ENCODE measurements around the gene OSGIN1.

Gene OSGIN1

DNA sequence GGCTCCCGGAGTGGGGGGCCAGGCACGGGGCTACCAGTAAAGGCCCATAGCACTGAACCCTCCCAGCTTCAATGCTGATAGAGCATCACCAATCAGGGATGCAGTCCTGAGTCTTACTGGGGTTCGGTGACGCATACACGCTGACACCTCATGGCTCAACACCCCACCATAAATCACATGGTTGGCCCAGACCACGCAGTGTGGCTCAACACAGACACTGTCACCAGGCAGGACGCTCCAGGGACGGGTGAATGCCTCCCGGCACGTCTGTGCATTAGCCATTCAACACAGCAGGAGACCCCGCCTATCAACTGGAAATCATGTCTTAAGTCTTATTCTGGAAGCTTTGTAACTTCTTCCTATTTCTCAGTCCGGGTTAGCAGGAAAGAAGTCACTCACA, 50.0 kb downstream of the OSGIN1 start:
- no peak overlapping the region for H3K4me3 ChIP-seq (ENCODE audit: low read length)
- no peaks in the 10 kb centered on the region for H3K4me1 ChIP-seq (ENCODE audit: insufficient read depth, low read length)
- H3K27ac ChIP-seq (ENCODE audit: low read length), result no peak overlapping the region
- no peaks in the 10 kb centered on the region for H3K9me3 ChIP-seq (ENCODE audit: insufficient read depth, low read depth, low read length)
- no peak overlapping the region for H3K9ac ChIP-seq (ENCODE audit: low read depth, low read length)
- no peaks in the 10 kb centered on the region for H3K27me3 ChIP-seq (ENCODE audit: insufficient read depth, low read length)
- no peaks in the 10 kb centered on the region for H3K36me3 ChIP-seq (ENCODE audit: insufficient read depth, low read depth, low read length)

DNA sequence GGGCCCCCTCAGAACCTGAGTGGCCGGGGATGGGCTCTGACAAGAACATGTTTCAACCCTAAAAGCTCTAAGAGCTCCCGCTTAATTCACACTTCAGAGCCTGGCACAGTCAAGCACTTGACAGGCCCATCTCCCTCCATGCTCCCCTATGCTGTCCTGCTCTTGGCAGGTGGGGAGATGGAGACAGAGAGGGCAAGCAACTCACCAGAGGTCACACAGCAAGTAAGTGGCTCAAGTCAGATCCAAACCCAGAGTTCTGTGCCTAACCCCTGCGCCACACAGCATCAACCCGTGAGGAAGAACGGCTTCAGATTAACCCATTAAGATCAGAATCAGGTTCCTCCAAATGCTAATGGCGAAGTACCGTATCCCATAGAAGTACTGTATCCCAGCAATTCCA, 51.4 kb downstream of the OSGIN1 start:
- Histone ChIP-seq H3K4me3 (ENCODE audit: low read length) (no peak overlapping the region), H3K9ac (ENCODE audit: low read depth, low read length) (no peak overlapping the region), H3K27ac (ENCODE audit: low read length) (no peak overlapping the region), H3K36me3 (ENCODE audit: insufficient read depth, low read depth, low read length) (no peaks in the 10 kb centered on the region), H3K27me3 (ENCODE audit: insufficient read depth, low read length) (no peaks in the 10 kb centered on the region), H3K4me1 (ENCODE audit: insufficient read depth, low read length) (no peaks in the 10 kb centered on the region), H3K9me3 (ENCODE audit: insufficient read depth, low read depth, low read length) (no peaks in the 10 kb centered on the region)

DNA sequence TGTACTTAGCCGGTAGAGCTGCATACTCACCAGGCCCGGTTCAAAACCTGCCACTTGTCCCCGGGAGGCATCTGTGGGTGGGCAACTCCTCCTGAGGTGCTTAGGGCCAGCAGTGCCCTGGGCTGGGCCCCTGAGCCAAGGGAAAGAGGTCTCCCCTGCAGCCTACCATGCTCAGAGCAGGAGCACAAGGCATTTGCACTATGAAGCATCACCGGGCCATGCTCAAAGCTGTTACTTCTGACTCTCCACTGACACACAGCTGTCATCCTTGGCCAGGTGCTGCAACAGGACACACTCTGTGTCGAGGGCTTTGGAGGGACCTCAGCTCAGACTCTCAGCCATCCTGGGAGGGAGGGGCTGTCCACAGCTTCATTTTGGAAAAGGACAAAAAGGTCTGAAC, 52.4 kb downstream of the OSGIN1 start:
- Histone ChIP-seq H3K9me3 (ENCODE audit: insufficient read depth, low read depth, low read length) (no peaks in the 10 kb centered on the region), H3K27me3 (ENCODE audit: insufficient read depth, low read length) (no peaks in the 10 kb centered on the region), H3K4me3 (ENCODE audit: low read length) (no peak overlapping the region), H3K9ac (ENCODE audit: low read depth, low read length) (no peak overlapping the region), H3K27ac (ENCODE audit: low read length) (no peak overlapping the region), H3K4me1 (ENCODE audit: insufficient read depth, low read length) (no peaks in the 10 kb centered on the region), H3K36me3 (ENCODE audit: insufficient read depth, low read depth, low read length) (no peaks in the 10 kb centered on the region)

DNA sequence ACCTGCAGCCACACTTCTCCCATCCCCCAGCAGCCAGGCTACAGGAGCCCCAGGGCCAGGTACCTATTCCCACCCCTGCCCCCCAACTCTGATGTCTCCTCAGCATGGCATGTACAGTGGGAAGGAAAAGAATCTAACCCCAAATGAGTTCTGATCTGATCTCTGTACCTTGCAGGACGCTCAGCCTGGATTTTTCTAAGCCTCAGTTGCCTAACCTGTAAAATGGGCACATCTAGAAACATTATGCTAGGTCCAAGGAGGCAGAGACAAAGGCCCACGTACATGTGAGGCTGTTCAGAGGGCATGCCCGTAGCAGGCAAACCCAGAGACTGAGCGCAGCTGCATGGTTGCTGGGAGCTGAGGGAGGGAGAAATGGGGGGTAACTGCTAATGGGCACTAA, 54.5 kb downstream of the OSGIN1 start:
- Histone ChIP-seq H3K9me3 (ENCODE audit: insufficient read depth, low read depth, low read length) (no peaks in the 10 kb centered on the region), H3K36me3 (ENCODE audit: insufficient read depth, low read depth, low read length) (no peaks in the 10 kb centered on the region), H3K4me1 (ENCODE audit: insufficient read depth, low read length) (no peaks in the 10 kb centered on the region), H3K4me3 (ENCODE audit: low read length) (no peak overlapping the region), H3K27me3 (ENCODE audit: insufficient read depth, low read length) (no peaks in the 10 kb centered on the region), H3K9ac (ENCODE audit: low read depth, low read length) (no peak overlapping the region), H3K27ac (ENCODE audit: low read length) (no peak overlapping the region)

DNA sequence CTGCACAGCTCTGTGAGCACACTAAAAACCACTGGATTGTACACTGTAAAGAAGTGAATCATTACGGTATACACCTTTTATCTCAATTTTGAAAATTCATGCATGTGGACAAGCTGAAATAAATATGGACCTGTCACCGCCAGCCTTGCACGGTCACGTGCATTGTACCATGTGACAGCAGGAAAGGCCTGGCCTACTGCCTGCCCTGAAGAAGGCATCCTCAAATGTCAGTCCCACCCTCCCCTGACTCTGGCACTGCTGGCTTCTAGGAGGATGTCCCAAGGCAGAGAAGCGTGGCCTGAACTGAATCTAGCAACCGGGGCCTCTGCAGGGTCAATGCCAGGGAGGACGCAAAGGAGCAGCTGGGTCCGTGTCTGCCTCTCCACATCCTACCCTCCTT, 54.9 kb downstream of the OSGIN1 start:
- Histone ChIP-seq H3K27me3 (ENCODE audit: insufficient read depth, low read length) (no peaks in the 10 kb centered on the region), H3K9me3 (ENCODE audit: insufficient read depth, low read depth, low read length) (no peaks in the 10 kb centered on the region), H3K9ac (ENCODE audit: low read depth, low read length) (no peak overlapping the region), H3K4me3 (ENCODE audit: low read length) (no peak overlapping the region), H3K4me1 (ENCODE audit: insufficient read depth, low read length) (no peaks in the 10 kb centered on the region), H3K27ac (ENCODE audit: low read length) (no peak overlapping the region), H3K36me3 (ENCODE audit: insufficient read depth, low read depth, low read length) (no peaks in the 10 kb centered on the region)

DNA sequence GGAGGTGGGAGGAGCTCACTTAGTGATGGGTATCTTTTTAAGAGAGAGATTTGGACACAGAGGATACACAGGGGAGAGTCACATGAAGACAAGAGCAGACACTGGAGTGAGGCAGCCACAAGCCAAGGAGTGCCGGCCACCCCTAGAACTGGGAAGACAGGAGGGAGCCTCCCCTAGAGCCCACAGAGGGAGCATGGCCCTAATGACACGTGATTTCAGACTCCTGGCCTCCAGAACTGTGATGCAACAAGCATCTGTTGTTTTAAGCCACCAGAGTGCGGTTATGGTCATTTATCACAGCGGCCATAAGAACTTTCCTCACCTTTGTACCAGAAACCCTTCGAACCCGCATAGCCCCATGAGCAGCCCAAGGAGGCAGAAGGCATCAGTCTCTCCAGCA, 56.2 kb downstream of the OSGIN1 start:
- H3K27ac ChIP-seq (ENCODE audit: low read length), result no peak overlapping the region
- H3K9ac ChIP-seq (ENCODE audit: low read depth, low read length), result no peak overlapping the region
- H3K36me3 ChIP-seq (ENCODE audit: insufficient read depth, low read depth, low read length), result no peaks in the 10 kb centered on the region
- no peak overlapping the region for H3K4me3 ChIP-seq (ENCODE audit: low read length)
- no peaks in the 10 kb centered on the region for H3K4me1 ChIP-seq (ENCODE audit: insufficient read depth, low read length)
- no peaks in the 10 kb centered on the region for H3K9me3 ChIP-seq (ENCODE audit: insufficient read depth, low read depth, low read length)
- H3K27me3 ChIP-seq (ENCODE audit: insufficient read depth, low read length), result no peaks in the 10 kb centered on the region

DNA sequence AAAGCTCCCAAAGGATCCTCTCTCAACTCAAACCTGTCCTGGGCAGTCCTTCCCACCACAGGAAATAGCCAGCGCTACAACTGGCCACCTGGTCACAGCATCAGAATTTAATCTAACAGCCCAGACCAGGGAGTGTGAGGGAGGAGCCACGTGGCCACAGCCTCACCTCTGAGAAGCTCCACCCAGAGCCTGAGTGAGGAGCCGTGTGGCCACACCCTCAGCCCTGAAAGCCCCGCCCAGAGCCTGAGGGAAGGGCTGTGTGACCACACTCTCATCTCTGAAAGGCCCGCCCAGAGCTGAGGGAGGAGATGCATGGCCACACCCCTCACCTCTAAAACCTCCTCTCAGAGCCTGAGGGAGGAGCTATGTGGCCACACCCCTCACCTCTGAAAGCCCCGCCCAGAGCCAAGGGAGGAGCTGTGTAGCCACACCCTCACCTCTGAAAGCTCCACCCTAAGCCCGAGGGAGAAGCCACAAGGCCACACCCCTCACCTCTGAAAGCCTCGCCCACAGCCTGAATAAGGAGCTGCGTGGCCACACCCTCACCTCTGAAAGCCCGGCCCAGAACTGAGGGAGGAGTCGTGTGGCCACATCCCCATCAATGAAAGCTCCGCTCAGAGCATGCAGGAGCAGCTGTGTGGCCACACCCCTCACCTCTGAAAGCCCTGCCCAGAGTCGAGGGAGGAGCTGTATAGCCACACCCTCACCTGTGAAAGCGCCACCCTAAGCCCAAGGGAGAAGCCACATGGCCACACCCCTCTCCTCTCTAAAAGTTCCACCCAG, 60.9 kb downstream of the OSGIN1 start:
- no peak overlapping the region for H3K9ac ChIP-seq (ENCODE audit: low read depth, low read length)
- H3K4me3 ChIP-seq (ENCODE audit: low read length), result no peak overlapping the region
- no peak overlapping the region for H3K27ac ChIP-seq (ENCODE audit: low read length)
- H3K4me1 ChIP-seq (ENCODE audit: insufficient read depth, low read length), result peaks cover 3% of the 10 kb centered on the region; the same call in 1 of the 2 replicates
- H3K9me3 ChIP-seq (ENCODE audit: insufficient read depth, low read depth, low read length), result no peaks in the 10 kb centered on the region
- no peaks in the 10 kb centered on the region for H3K36me3 ChIP-seq (ENCODE audit: insufficient read depth, low read depth, low read length)
- no peaks in the 10 kb centered on the region for H3K27me3 ChIP-seq (ENCODE audit: insufficient read depth, low read length)

DNA sequence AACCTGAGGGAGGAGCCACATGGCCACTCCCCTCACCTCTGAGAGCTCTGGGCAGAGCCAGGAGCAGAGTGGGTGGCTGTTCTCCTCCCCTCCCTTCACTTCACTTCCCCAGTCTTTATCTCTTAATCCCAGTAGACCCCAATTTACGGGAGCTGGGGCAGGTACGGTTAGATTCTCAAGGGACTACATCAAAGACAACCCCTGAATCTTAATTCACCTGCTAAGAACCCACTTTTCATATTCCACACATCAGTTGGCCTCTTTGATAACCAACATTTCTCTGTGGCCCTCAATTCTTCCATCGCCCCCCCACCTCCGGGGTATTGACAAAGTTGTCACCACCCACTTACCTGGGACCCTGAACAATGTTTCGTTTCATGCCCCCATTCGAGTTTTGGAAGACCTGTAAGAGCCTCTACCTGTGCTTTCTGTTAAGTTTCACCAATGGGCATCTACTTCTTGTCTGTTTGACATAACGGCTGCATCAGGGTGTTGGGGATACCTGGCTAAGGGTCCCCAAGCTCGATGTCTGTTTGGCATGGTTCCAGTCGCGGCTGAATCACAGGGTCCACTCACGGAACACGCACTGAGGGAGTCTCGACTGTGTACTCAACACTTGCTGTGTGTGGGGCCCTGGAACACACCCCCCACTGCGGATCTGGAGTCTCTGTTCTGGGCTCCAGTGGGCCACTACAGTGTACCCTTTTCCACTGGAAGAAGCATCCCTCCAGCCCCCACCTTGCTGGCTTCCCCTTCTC, 61.7 kb downstream of the OSGIN1 start:
- Histone ChIP-seq H3K4me3 (ENCODE audit: low read length) (no peak overlapping the region), H3K27ac (ENCODE audit: low read length) (no peak overlapping the region), H3K27me3 (ENCODE audit: insufficient read depth, low read length) (no peaks in the 10 kb centered on the region), H3K9me3 (ENCODE audit: insufficient read depth, low read depth, low read length) (no peaks in the 10 kb centered on the region), H3K36me3 (ENCODE audit: insufficient read depth, low read depth, low read length) (no peaks in the 10 kb centered on the region), H3K4me1 (ENCODE audit: insufficient read depth, low read length) (peaks cover 3% of the 10 kb centered on the region; the same call in 1 of the 2 replicates), H3K9ac (ENCODE audit: low read depth, low read length) (no peak overlapping the region)

DNA sequence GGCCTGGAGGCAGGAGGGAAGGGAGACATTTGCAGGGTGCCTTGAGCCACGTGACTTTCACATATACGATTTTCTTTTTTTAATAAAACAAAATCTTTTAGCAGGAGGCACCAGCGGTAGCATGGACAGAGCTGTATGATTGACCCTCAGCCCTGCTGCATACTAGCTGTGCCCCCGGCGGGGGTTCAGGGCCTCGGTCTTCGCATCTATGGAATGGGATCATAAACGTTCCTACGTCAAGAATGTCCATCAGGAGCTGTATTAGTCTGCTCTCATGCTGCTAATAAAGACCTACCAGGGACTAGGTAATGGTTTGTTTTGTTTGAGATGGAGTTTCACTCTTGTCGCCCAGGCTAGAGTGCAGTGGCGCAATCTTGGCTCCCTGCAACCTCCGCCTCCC, 62.4 kb downstream of the OSGIN1 start:
- Histone ChIP-seq H3K27me3 (ENCODE audit: insufficient read depth, low read length) (no peaks in the 10 kb centered on the region), H3K9me3 (ENCODE audit: insufficient read depth, low read depth, low read length) (no peaks in the 10 kb centered on the region), H3K36me3 (ENCODE audit: insufficient read depth, low read depth, low read length) (no peaks in the 10 kb centered on the region), H3K4me3 (ENCODE audit: low read length) (no peak overlapping the region), H3K27ac (ENCODE audit: low read length) (no peak overlapping the region), H3K4me1 (ENCODE audit: insufficient read depth, low read length) (peaks cover 3% of the 10 kb centered on the region; the same call in 1 of the 2 replicates), H3K9ac (ENCODE audit: low read depth, low read length) (no peak overlapping the region)
